IMR-90 (cell line): ENCODE measurements around the gene SRBD1. TPM values are rescaled to one million over a fixed set of nuclear protein-coding genes. Genes with fewer than 3 reads are reported as not detected.

Experiments
- ATAC-seq: fragments of 200-7000 bp; cut with Tn5 transposase; 2 replicates; pipeline ENCODE4 v1.9.1; 2020; ENCODE audit warnings: low read depth, mild to moderate bottlenecking, moderate library complexity
- BruUV-seq: library from RNA; stranded (reverse); fragments of 400-500 nt; replicated peaks from 2 replicates; lab custom pipeline; 2021; lab: Mats Ljungman, UMichigan
- CTCF ChIA-PET: fragments of 300-600 bp; formaldehyde crosslinking; extraction: SDS; loops from one replicate; lab custom pipeline; 2021; ENCODE audit warnings: antibody characterized with exemption; lab: Yijun Ruan, JAX
- POLR2A ChIA-PET: fragments of 300-600 bp; sonication (Branson Sonifier 250); formaldehyde crosslinking; loops from one replicate; lab custom pipeline; 2022; ENCODE audit warnings: antibody characterized with exemption; ENCODE audit not compliant: unreplicated experiment; lab: Charles Lee
- DNase-seq: peaks from one replicate; pipeline ENCODE4 v3.0.0; 2013
- H2AFZ ChIP-seq: replicated peaks from 2 replicates; pipeline ENCODE3; 2013; ENCODE audit warnings: low read length, mild to moderate bottlenecking; ENCODE audit not compliant: poor library complexity
- H2AK5ac ChIP-seq: 2 replicates; pipeline ENCODE4 v1.6.1; 2013; ENCODE audit warnings: low read depth, low read length, inconsistent platforms
- H2AK9ac ChIP-seq: replicated peaks from 2 replicates; pipeline ENCODE3; 2013; ENCODE audit warnings: mild to moderate bottlenecking, low read depth, low read length, moderate library complexity; ENCODE audit not compliant: poor library complexity
- H2BK120ac ChIP-seq: 2 replicates; pipeline ENCODE4 v1.6.1; 2013; ENCODE audit warnings: low read depth, low read length, inconsistent platforms
- H2BK15ac ChIP-seq: 3 replicates; pipeline ENCODE4 v1.6.1; 2013; ENCODE audit warnings: low read depth, low read length, inconsistent platforms
- H2BK20ac ChIP-seq: 2 replicates; pipeline ENCODE4 v1.6.1; 2013; ENCODE audit warnings: low read depth, mild to moderate bottlenecking, inconsistent platforms, low read length, moderate library complexity
- H2BK5ac ChIP-seq: 2 replicates; pipeline ENCODE4 v1.6.1; 2013; ENCODE audit warnings: mild to moderate bottlenecking, low read depth, low read length, inconsistent platforms; ENCODE audit not compliant: poor library complexity, severe bottlenecking
- H3K14ac ChIP-seq: replicated peaks from 2 replicates; pipeline ENCODE4 v1.6.1; 2013; ENCODE audit warnings: low read depth, low read length, inconsistent platforms
- H3K18ac ChIP-seq: 2 replicates; pipeline ENCODE4 v1.6.1; 2013; ENCODE audit warnings: low read depth, low read length, control low read depth
- H3K23ac ChIP-seq: 2 replicates; pipeline ENCODE4 v1.6.1; 2013; ENCODE audit warnings: low read depth, low read length, inconsistent platforms
- H3K27ac ChIP-seq: 2 replicates; pipeline ENCODE4 v1.5.1; 2013; ENCODE audit warnings: mild to moderate bottlenecking, control low read depth, low read length; ENCODE audit not compliant: insufficient read depth
- H3K27me3 ChIP-seq: 2 replicates; pipeline ENCODE4 v1.6.1; 2013; ENCODE audit warnings: low read length; ENCODE audit not compliant: control insufficient read depth, insufficient read depth
- H3K36me3 ChIP-seq: 2 replicates; pipeline ENCODE4 v1.6.1; 2013; ENCODE audit warnings: low read length, mixed read lengths; ENCODE audit not compliant: control insufficient read depth, insufficient read depth
- H3K4ac ChIP-seq: 2 replicates; pipeline ENCODE4 v1.6.1; 2013; ENCODE audit warnings: low read depth, low read length, inconsistent platforms
- H3K4me1 ChIP-seq: 2 replicates; pipeline ENCODE4 v1.6.1; 2013; ENCODE audit warnings: low read length, mixed read lengths; ENCODE audit not compliant: control insufficient read depth, insufficient read depth
- H3K4me2 ChIP-seq: 2 replicates; pipeline ENCODE4 v1.6.1; 2013; ENCODE audit warnings: low read depth, mild to moderate bottlenecking, control low read depth, low read length, moderate library complexity
- H3K4me3 ChIP-seq: 2 replicates; pipeline ENCODE4 v1.5.1; 2013; ENCODE audit warnings: low read depth, mild to moderate bottlenecking, control low read depth, low read length, moderate library complexity; ENCODE audit not compliant: insufficient read depth
- H3K56ac ChIP-seq: 2 replicates; pipeline ENCODE4 v1.6.1; 2013; ENCODE audit warnings: low read length, inconsistent platforms; ENCODE audit not compliant: insufficient read depth; ENCODE audit errors: extremely low read depth
- H3K79me1 ChIP-seq, 2 experiments: 2 replicates each; pipeline ENCODE4 v1.6.1; 2013; ENCODE audit warnings: low read length in 2 of 2, inconsistent platforms in 1 of 2, low read depth in 1 of 2
- H3K9ac ChIP-seq: 2 replicates; pipeline ENCODE4 v1.6.1; 2013; ENCODE audit warnings: low read depth, low read length, control low read depth
- H3K9me1 ChIP-seq: 2 replicates; pipeline ENCODE4 v1.6.1; 2013; ENCODE audit warnings: low read length, inconsistent platforms; ENCODE audit not compliant: insufficient read depth
- H3K9me3 ChIP-seq: 2 replicates; pipeline ENCODE4 v1.6.1; 2013; ENCODE audit warnings: low read length; ENCODE audit not compliant: control insufficient read depth, insufficient read depth
- H4K20me1 ChIP-seq: 2 replicates; pipeline ENCODE4 v1.6.1; 2013; ENCODE audit warnings: low read length, inconsistent platforms; ENCODE audit not compliant: insufficient read depth
- H4K5ac ChIP-seq: 2 replicates; pipeline ENCODE4 v1.6.1; 2013; ENCODE audit warnings: mild to moderate bottlenecking, low read depth, low read length, control low read depth
- H4K8ac ChIP-seq, 2 experiments: 2 replicates each; pipeline ENCODE4 v1.6.1; 2013; ENCODE audit warnings: low read depth in 2 of 2, low read length in 2 of 2, control low read depth in 1 of 2, inconsistent platforms in 1 of 2
- H4K91ac ChIP-seq: 2 replicates; pipeline ENCODE4 v1.6.1; 2013; ENCODE audit warnings: low read depth, low read length, inconsistent platforms; ENCODE audit not compliant: insufficient read depth
- BHLHE40 ChIP-seq: fragments of 150-350 bp; IDR thresholded peaks from 2 replicates; pipeline ENCODE4 v1.6.1; 2016; ENCODE audit warnings: mild to moderate bottlenecking, low read depth, low read length
- POLR2A ChIP-seq: IDR thresholded peaks from 2 replicates; pipeline ENCODE4 v1.6.1; 2012; ENCODE audit warnings: mild to moderate bottlenecking, low read depth, low read length
- SMC3 ChIP-seq: fragments of 150-350 bp; IDR thresholded peaks from 2 replicates; pipeline ENCODE4 v1.6.1; 2016; ENCODE audit warnings: low read depth, mild to moderate bottlenecking, antibody characterized with exemption, low read length, moderate library complexity
- WGBS, 2 experiments: methylation state at CpG; one replicate each; pipeline versions ENCODE4 v1.1.5 to v1.1.7; 2013; ENCODE audit warnings: missing lambda C conversion rate in 2 of 2; ENCODE audit not compliant: insufficient read length in 1 of 2; ENCODE audit errors: extremely low coverage in 2 of 2; 5-methylcytosine and 5-hydroxymethylcytosine counted together
- dilution Hi-C: fragments of 300-500 bp; cut with HindIII; formaldehyde crosslinking; loops from one replicate; pipeline ENCODE4 v1.14.3; 2018; ENCODE audit warnings: low sequenced_read_pairs; ENCODE audit not compliant: unreplicated experiment
- in situ Hi-C: fragments of 300-500 bp; cut with MboI; formaldehyde crosslinking; loops from 3 replicates; pipeline ENCODE4 v1.14.3; 2019; ENCODE audit warnings: low sequenced_read_pairs, inconsistent platforms, mixed read lengths
- intact Hi-C: fragments of 100-400 bp; cut with micrococcal nuclease; formaldehyde crosslinking; loops from 2 replicates; pipeline ENCODE4 v1.10.0; 2022
- polyA plus RNA-seq, 3 experiments: library from polyadenylated mRNA; depleted of rRNA; stranded (reverse); fragments of >200 nt; gene quantifications; 2 replicates each; pipeline ENCODE4 v1.2.3, GENCODE V29; 2012; ENCODE audit warnings: low replicate concordance in 1 of 3
- total RNA-seq: library from RNA; depleted of rRNA; stranded (reverse); fragments of >200 nt; gene quantifications from 2 replicates; pipeline ENCODE4 v1.2.3, GENCODE V29; 2012
- TF ChIP-seq, protein P1 (sequence below): conservative IDR thresholded peaks from 2 replicates; pipeline ENCODE4 v1.5.1; 2012; ENCODE audit warnings: mild to moderate bottlenecking, low read depth, low read length, improper control_type of control experiment

Gene SRBD1
- total and polyA plus RNA-seq, 2 of the 4 experiments (the other 2 are of a cell fraction) = 3.5 to 14.7 TPM

DNA sequence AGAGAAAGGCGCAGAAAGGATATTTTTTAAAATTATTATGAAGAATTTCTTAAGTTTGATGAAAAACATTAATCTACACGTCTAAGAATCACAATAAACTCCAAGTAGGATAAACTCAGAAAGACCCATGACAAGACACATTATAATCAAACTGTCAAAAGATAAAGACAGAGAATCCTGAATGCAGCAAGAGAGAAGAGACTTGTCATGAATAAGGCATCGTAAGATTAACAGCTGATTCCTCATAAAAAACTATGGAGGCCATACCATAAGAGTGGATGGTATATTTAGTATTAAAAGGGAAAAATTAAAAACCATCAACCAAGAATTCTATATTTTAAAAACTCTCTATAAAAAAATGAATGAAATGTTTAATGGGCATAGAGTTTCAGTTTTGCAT, 39.1 kb downstream of the SRBD1 start:
- Histone ChIP-seq H4K5ac (no peak overlapping the region), H2BK5ac (no peak overlapping the region), H4K8ac (no peak overlapping the region), H3K4ac (no peak overlapping the region), H3K4me3 (no peak overlapping the region), H3K18ac (no peak overlapping the region), H2AFZ (no peak overlapping the region), H3K56ac (no peak overlapping the region), H3K4me1 (peaks cover 6% of the 10 kb centered on the region), H3K9ac (no peak overlapping the region), H4K20me1 (no peaks in the 10 kb centered on the region), H2AK9ac (no peak overlapping the region), H2BK20ac (no peak overlapping the region), H3K4me2 (no peak overlapping the region), H2AK5ac (no peak overlapping the region), H3K9me1 (no peaks in the 10 kb centered on the region), H4K91ac (no peak overlapping the region), H2BK15ac (no peak overlapping the region), H2BK120ac (no peak overlapping the region), H3K36me3 (no peaks in the 10 kb centered on the region; the same call in 1 of the 2 replicates), H3K79me1 (no peaks in the 10 kb centered on the region; a peak in 1 of 4 replicates), H3K9me3 (no peaks in the 10 kb centered on the region), H3K27ac (no peak overlapping the region), H3K14ac (no peak overlapping the region), H3K23ac (no peak overlapping the region), H3K27me3 (no peaks in the 10 kb centered on the region)
- in situ Hi-C loops (no loop called here), intact Hi-C loops (loop anchor here (10.0 kb wide), 1 partner anchor 407 kb away; no protein-coding TSS in a partner anchor), dilution Hi-C loops (no loop called here)
- no CpG with 5 or more reads among the region's 3 CpGs for WGBS, 2 experiments
- ATAC-seq (no peak), DNase-seq (no peak)
- no TSS peak for BruUV-seq
- POLR2A ChIA-PET = no interaction called here
- TF ChIP-seq, protein P1, sequence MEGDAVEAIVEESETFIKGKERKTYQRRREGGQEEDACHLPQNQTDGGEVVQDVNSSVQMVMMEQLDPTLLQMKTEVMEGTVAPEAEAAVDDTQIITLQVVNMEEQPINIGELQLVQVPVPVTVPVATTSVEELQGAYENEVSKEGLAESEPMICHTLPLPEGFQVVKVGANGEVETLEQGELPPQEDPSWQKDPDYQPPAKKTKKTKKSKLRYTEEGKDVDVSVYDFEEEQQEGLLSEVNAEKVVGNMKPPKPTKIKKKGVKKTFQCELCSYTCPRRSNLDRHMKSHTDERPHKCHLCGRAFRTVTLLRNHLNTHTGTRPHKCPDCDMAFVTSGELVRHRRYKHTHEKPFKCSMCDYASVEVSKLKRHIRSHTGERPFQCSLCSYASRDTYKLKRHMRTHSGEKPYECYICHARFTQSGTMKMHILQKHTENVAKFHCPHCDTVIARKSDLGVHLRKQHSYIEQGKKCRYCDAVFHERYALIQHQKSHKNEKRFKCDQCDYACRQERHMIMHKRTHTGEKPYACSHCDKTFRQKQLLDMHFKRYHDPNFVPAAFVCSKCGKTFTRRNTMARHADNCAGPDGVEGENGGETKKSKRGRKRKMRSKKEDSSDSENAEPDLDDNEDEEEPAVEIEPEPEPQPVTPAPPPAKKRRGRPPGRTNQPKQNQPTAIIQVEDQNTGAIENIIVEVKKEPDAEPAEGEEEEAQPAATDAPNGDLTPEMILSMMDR = no peak
- TF ChIP-seq SMC3 (no peak), POLR2A (no peak), BHLHE40 (no peak)
- CTCF ChIA-PET = interaction anchor here (1.0 kb wide), 1 partner anchor 12 kb away, joined by 3 read pairs; no protein-coding TSS in a partner anchor
